Body of pancreas (tissue), 4 donors: ENCODE measurements around the gene NPAT.

Experiments used
- POLR2A ChIP-seq, 3 donors: fragments of 450-650 bp; IDR thresholded peaks; one replicate each; pipeline ENCODE4 v1.6.1; 2016; ENCODE audit warnings: antibody characterized with exemption in 3 of 3, mild to moderate bottlenecking in 2 of 3
- TF ChIP-seq, protein P1 (sequence below), 7 experiments: fragments of 450-650 bp in 4 of 7; fragments of 200-600 bp in 3 of 7; sonication (generic) in 3 of 7; IDR thresholded peaks; one replicate each; pipeline ENCODE4 v1.5.1; 2016 to 2019; ENCODE audit warnings: antibody characterized with exemption in 7 of 7

DNA sequence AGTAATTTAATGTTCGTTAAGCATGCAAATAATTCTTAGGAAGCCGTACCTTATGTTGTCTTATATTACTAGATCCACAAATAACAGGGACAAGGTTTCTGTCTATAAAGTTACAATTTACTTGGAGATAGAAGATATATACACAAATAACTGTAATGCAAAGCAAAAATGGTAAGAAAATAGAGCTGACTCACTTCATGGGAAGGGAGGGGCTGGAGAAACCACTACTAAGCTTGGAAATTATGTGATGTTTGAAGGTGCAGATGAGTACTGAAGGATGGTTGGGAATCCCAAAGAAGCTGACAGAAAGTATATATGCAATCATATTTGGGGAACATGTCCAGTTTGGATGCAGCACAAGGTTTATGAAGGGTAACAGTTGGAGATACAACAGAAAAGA is 4.0 kb downstream of the NPAT start:
- TF ChIP-seq, protein P1, sequence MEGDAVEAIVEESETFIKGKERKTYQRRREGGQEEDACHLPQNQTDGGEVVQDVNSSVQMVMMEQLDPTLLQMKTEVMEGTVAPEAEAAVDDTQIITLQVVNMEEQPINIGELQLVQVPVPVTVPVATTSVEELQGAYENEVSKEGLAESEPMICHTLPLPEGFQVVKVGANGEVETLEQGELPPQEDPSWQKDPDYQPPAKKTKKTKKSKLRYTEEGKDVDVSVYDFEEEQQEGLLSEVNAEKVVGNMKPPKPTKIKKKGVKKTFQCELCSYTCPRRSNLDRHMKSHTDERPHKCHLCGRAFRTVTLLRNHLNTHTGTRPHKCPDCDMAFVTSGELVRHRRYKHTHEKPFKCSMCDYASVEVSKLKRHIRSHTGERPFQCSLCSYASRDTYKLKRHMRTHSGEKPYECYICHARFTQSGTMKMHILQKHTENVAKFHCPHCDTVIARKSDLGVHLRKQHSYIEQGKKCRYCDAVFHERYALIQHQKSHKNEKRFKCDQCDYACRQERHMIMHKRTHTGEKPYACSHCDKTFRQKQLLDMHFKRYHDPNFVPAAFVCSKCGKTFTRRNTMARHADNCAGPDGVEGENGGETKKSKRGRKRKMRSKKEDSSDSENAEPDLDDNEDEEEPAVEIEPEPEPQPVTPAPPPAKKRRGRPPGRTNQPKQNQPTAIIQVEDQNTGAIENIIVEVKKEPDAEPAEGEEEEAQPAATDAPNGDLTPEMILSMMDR (IDR thresholded peaks at IDR 0.05): no peak
- TF ChIP-seq POLR2A (IDR thresholded peaks at IDR 0.05): no peak
